Transverse colon (tissue), 4 donors: ENCODE data around the gene ANKS4B. TPM values are rescaled to one million over a fixed set of nuclear protein-coding genes. Genes with fewer than 3 reads are reported as not detected.
"Not testable (repeated sequence)": the region's sequence is repeated elsewhere in the genome, so short reads cannot be mapped to it uniquely, and the experiment has no call there.

ENCODE experiments used
- DNase-seq: peaks from one replicate; pipeline ENCODE4 v3.0.0-alpha.2; 2019
- H3K27ac ChIP-seq, 4 donors: fragments of 200-600 bp; sonication (generic); 2 replicates each; pipeline ENCODE4 v1.5.1; 2016 to 2018; ENCODE audit warnings: inconsistent platforms in 4 of 4
- H3K27me3 ChIP-seq: fragments of 200-600 bp; sonication (generic); 2 replicates; pipeline ENCODE4 v1.5.1; 2017; ENCODE audit warnings: inconsistent platforms
- H3K36me3 ChIP-seq, 4 donors: fragments of 200-600 bp; sonication (generic); 2 replicates each; pipeline ENCODE4 v1.5.1; 2017 to 2019; ENCODE audit warnings: inconsistent platforms in 4 of 4
- H3K4me1 ChIP-seq, 4 donors: fragments of 200-600 bp; sonication (generic); 2 replicates each; pipeline ENCODE4 v1.5.1; 2017 to 2020; ENCODE audit warnings: inconsistent platforms in 4 of 4
- H3K4me3 ChIP-seq, 4 donors: fragments of 200-600 bp; sonication (generic); 1 replicate in 1 of 4; 2 replicates in 3 of 4; pipeline versions ENCODE4 v1.5.1 to v1.6.1; 2017 to 2019; ENCODE audit warnings: inconsistent platforms in 4 of 4
- H3K9me3 ChIP-seq, 2 donors: fragments of 200-600 bp; sonication (generic); 2 replicates each; pipeline ENCODE4 v1.5.1; 2017 to 2019; ENCODE audit warnings: inconsistent platforms in 2 of 2
- CTCF ChIP-seq, 5 experiments: fragments of 200-600 bp in 3 of 5; fragments of 450-650 bp in 2 of 5; sonication (generic) in 3 of 5; IDR thresholded peaks; 1 replicate in 2 of 5; 2 replicates in 3 of 5; pipeline ENCODE4 v1.5.1; 2016 to 2017; ENCODE audit warnings: antibody characterized with exemption in 5 of 5, inconsistent platforms in 3 of 5, mild to moderate bottlenecking in 2 of 5, moderate library complexity in 1 of 5
- EP300 ChIP-seq: sonication (generic); formaldehyde crosslinking; IDR thresholded peaks from one replicate; pipeline ENCODE4 v1.6.1; 2017; ENCODE audit warnings: antibody characterized with exemption, low read depth
- POLR2A ChIP-seq: fragments of 450-650 bp; IDR thresholded peaks from one replicate; pipeline ENCODE4 v1.6.1; 2016; ENCODE audit warnings: antibody characterized with exemption, mild to moderate bottlenecking, moderate library complexity
- POLR2AphosphoS5 ChIP-seq, 3 donors: sonication (generic); formaldehyde crosslinking; IDR thresholded peaks; one replicate each; pipeline ENCODE4 v1.6.1; 2016; ENCODE audit warnings: antibody characterized with exemption in 3 of 3
- WGBS, 2 donors: methylation state at CpG; one replicate each; pipeline ENCODE4 v1.1.5; 2018; ENCODE audit warnings: low coverage in 1 of 2; 5-methylcytosine and 5-hydroxymethylcytosine counted together
- in situ Hi-C, 4 donors: fragments of 200-750 bp; cut with MboI; loops; one replicate each; pipeline versions ENCODE4 v1.15.0 to v1.15.1; 2017; ENCODE audit warnings: low sequenced_read_pairs in 3 of 4, low pct_ligation_motif_present in 1 of 4, low pct_unique_long_range_greater_than_20kb in 1 of 4
- intact Hi-C: fragments of 100-400 bp; cut with DNase I; formaldehyde crosslinking; loops from one replicate; pipeline ENCODE4 v1.15.1; 2023; ENCODE audit warnings: low total_unique reads
- total RNA-seq, 4 donors: library from RNA; depleted of rRNA; stranded (reverse); fragments of >200 nt; gene quantifications; one replicate each; pipeline ENCODE4 v1.1.0, GENCODE V29; 2016

Gene ANKS4B
- total RNA-seq, 4 donors from 2014 or later = 27.7 to 70.2 (median 41.4) TPM

DNA sequence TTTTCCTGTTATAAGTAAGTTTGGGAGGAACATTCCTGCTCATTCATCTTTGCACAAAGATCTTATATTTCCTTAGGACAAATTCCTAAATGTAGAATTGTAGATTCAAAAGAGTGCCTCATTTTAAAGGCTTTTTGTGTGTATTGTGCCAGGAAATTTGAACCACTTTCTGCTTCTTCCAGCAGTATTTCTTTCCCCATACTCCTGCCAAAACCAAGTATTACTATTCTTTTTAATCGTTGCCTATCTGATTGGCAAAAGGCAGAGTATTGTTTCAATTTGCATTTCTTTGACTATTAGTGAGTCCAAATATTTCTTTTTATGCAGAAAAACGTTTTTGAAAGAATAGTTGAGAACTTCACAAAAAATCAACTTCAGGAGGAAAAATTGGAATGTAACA lies 9.3 kb downstream of the ANKS4B start:
- H3K36me3 ChIP-seq = no peaks in the 10 kb centered on the region
- TF ChIP-seq CTCF (IDR thresholded peaks at IDR 0.05) (no peak), EP300 (no peak), POLR2AphosphoS5 (IDR thresholded peaks at IDR 0.05) (no peak), POLR2A (no peak)

DNA sequence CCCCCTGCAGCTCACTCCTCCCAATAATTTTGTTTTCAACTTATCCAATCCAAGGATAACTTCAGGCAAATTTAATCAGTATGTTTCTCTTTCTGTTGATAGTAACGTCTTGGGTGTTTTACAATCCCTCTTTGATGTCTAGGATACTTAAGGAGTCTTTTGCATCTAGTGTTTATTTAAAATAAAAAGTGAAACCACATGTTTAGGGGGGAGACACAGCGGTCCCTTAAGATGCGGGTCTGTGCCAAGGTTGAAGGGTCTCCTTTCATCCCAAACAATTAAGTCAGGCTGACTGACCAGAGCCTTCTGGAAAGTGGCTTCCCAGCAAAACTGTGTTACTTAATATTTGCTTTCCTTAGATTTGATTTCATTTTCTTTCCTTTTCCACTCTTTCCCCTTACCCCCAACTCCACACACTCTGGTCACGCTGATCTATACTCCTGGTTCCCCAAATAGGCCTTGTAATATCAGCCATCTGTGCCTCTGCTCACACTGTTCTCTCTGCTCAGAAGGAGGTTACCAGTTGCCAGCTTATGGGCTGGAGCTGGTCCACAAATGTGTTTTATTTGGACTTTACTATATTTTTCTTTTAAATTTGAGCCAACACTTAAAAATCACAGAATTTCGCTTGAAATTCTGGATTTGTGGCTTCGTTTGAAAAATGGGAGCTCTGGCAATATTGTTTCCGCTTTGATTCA lies 11.2 kb downstream of the ANKS4B start:
- WGBS, 2 donors = 52 to 60% methylated on average over 7 of the region's 7 CpGs
- TF ChIP-seq POLR2A = no peak
- no peak for TF ChIP-seq POLR2AphosphoS5 (IDR thresholded peaks at IDR 0.05)
- no peak for TF ChIP-seq EP300
- TF ChIP-seq CTCF (IDR thresholded peaks at IDR 0.05) = no peak
- H3K27ac ChIP-seq = peak overlapping the region in 2 of 4 donors; percentile 3
- H3K4me1 ChIP-seq = peaks cover 0 to 33% (median 11%) of the 10 kb centered on the region in 4 donors
- in situ Hi-C loops = no loop called here
- no peak for DNase-seq
- intact Hi-C loops = no loop called here
- H3K36me3 ChIP-seq = no peaks in the 10 kb centered on the region
- no peak overlapping the region for H3K4me3 ChIP-seq
- peaks cover 3% of the 10 kb centered on the region for H3K27me3 ChIP-seq
- no peaks in the 10 kb centered on the region for H3K9me3 ChIP-seq

More for the DNA sequence above, 9.3 kb downstream of the ANKS4B start:
- in situ Hi-C loops = no loop called here
- no peak for DNase-seq
- H3K27me3 ChIP-seq = peaks cover 3% of the 10 kb centered on the region
- no peak overlapping the region for H3K27ac ChIP-seq
- WGBS, 2 donors = 41 to 42% methylated on average over 2 of the region's 2 CpGs
- peaks cover 0 to 44% (median 12%) of the 10 kb centered on the region in 4 donors for H3K4me1 ChIP-seq
- intact Hi-C loops = no loop called here
- H3K4me3 ChIP-seq = no peak overlapping the region
- H3K9me3 ChIP-seq = no peaks in the 10 kb centered on the region

- H3K4me3 ChIP-seq, intact Hi-C loops: not testable (repeated sequence)
Observed at GRCh38 chr16:21248179-21248578, 14.7 kb downstream of the ANKS4B start.

GRCh38 chr16:21250072-21250923 lies 16.8 kb downstream of the ANKS4B start:
- Histone ChIP-seq H3K27ac (no peak overlapping the region), H3K4me3 (no peak overlapping the region), H3K9me3 (no peaks in the 10 kb centered on the region), H3K27me3 (no peaks in the 10 kb centered on the region), H3K4me1 (peaks cover 0 to 23% (median 9%) of the 10 kb centered on the region in 4 donors), H3K36me3 (no peaks in the 10 kb centered on the region)
- intact Hi-C loops = no loop called here
- WGBS, 2 donors = 76 to 90% methylated on average over 7 to 15 of the region's 15 CpGs
- DNase-seq = no peak
- in situ Hi-C loops = no loop called here
- TF ChIP-seq CTCF (IDR thresholded peaks at IDR 0.05) = no peak
- no peak for TF ChIP-seq POLR2AphosphoS5 (IDR thresholded peaks at IDR 0.05)
- no peak for TF ChIP-seq EP300
- TF ChIP-seq POLR2A = no peak

More at GRCh38 chr16:21248179-21248578, 14.7 kb downstream of the ANKS4B start:
- 78 to 85% methylated on average over 2 to 4 of the region's 4 CpGs for WGBS, 2 donors
- DNase-seq, H3K27ac ChIP-seq, H3K36me3 ChIP-seq, in situ Hi-C loops, H3K27me3 ChIP-seq, H3K9me3 ChIP-seq: not testable (repeated sequence)
- H3K4me1 ChIP-seq = peaks cover 0 to 33% (median 11%) of the 10 kb centered on the region in 4 donors
